Suprapubic skin (tissue), 3 donors: Measurements from ENCODE around the gene CBR3.
"Not testable (repeated sequence)": the region's sequence is repeated elsewhere in the genome, so short reads cannot be mapped to it uniquely, and the experiment has no call there.

Experiments used
- CTCF ChIP-seq, 2 donors: fragments of 200-600 bp in 1 of 2; fragments of 450-650 bp in 1 of 2; sonication (generic) in 1 of 2; IDR thresholded peaks; one replicate each; pipeline ENCODE4 v1.5.1; 2016 to 2019; ENCODE audit warnings: antibody characterized with exemption in 2 of 2, mild to moderate bottlenecking in 1 of 2, moderate library complexity in 1 of 2
- EP300 ChIP-seq: sonication (generic); formaldehyde crosslinking; IDR thresholded peaks from one replicate; pipeline ENCODE4 v1.6.1; 2017; ENCODE audit warnings: antibody characterized with exemption
- POLR2A ChIP-seq, 2 donors: fragments of 450-650 bp; IDR thresholded peaks; one replicate each; pipeline ENCODE4 v1.6.1; 2017; ENCODE audit warnings: antibody characterized with exemption in 2 of 2, mild to moderate bottlenecking in 2 of 2, moderate library complexity in 2 of 2

DNA sequence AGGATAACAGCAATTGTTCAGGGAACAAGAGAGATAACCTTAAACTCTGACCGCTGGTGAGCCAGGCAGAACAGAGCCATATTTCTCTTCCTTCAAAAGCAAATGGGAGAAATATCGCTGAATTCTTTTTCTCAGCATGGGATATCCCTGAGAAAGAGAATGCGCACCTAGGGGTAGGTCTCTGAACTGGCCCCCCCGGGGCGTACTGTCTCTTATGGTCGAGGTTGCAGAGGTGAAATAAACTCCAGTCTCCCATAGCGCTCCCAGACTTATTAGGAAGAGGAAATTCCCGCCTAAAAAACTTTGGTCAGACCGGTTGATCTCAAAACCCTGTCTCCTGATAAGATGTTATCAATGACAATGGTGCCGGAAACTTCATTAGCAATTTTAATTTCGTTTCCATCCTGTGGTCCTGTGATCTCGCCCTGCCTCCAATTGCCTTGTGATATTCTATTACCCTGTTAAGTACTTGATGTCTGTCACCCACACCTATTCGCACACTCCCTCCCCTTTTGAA, 35.1 kb upstream of the CBR3 start:
- TF ChIP-seq POLR2A (IDR thresholded peaks at IDR 0.05); CTCF (IDR thresholded peaks at IDR 0.05); EP300: not testable (repeated sequence)
